Left renal pelvis (tissue), 4 donors: Measurements from ENCODE around the gene CENPL. TPM values are rescaled to one million over a fixed set of nuclear protein-coding genes. Genes with fewer than 3 reads are reported as not detected.
"Not testable (repeated sequence)": the region's sequence is repeated elsewhere in the genome, so short reads cannot be mapped to it uniquely, and the experiment has no call there.

Source experiments
- DNase-seq, 4 donors: peaks; one replicate each; pipeline ENCODE4 v3.0.0-alpha.2; 2013; ENCODE audit warnings: low read depth in 4 of 4, low spot score in 3 of 4
- polyA plus RNA-seq, 4 donors: library from polyadenylated mRNA; unstranded; fragments of 120-200 nt; gene quantifications; one replicate each; pipeline ENCODE4 v1.2.1, GENCODE V29; 2013; ENCODE audit not compliant: insufficient read length in 4 of 4

CENPL gene
- polyA plus RNA-seq, 4 donors, result 10.7 to 14.3 (median 12.1) TPM

DNA sequence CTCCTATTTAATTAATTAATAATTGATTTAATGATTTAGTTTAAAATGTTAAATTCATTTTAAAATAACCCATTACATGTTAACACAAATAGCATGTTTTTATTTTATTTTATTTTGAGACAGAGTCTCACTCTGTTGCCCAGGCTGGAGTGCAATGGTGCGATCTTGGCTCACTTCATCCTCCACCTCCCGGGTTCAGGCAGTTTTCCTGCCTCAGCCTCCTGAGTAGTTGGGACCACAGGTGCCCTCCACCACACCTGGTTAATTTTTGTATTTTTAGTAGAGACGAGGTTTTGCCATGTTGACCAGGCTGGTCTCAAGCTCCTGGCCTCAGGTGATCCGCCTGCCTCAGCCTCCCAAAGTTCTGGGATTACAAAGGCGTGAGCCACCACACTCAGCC lies 34.9 kb upstream of the CENPL start:
- DNase-seq, result not testable (repeated sequence)

DNA sequence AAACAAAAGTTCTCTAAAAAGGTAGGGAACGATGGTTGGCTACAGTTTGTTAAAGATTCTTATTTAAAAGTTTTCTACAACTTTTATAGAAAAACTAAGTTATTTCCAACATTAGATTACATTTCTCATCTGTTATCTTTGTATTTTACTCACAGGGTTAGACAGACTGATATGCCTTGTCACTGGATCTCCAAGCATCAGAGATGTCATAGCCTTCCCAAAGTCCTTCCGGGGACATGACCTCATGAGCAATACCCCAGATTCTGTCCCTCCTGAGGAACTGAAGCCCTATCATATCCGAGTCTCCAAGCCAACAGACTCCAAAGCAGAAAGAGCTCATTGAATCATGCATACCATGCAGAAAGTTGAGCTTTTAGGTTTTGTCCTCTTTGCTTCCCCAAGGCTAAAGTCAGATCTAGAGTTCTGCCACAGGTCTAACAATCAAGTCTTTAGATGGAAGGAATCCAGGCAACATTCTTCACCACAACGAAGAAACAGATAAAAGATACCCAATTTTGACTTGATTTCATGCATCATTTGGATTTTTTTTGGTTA lies 32.8 kb upstream of the CENPL start:
- DNase-seq, result no peak

DNA sequence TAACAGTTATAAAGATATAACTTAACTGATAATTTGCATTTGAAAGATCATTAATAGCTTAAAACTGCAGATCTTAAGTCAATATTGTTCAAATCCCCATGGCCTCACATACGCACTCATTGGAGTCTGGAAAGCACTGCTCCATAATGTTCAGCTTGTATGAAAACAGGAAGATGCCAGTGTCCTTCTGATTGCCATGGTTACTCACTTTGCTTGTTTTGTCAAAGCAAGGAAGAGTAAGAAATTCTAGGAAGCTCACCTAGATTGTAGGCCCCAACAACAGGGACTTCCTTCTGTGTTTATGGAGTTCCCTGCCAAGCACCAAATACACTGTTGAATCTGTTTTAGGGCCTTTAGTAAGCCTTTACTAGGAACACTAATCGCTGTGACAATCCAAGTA lies 32.2 kb upstream of the CENPL start:
- no peak for DNase-seq

DNA sequence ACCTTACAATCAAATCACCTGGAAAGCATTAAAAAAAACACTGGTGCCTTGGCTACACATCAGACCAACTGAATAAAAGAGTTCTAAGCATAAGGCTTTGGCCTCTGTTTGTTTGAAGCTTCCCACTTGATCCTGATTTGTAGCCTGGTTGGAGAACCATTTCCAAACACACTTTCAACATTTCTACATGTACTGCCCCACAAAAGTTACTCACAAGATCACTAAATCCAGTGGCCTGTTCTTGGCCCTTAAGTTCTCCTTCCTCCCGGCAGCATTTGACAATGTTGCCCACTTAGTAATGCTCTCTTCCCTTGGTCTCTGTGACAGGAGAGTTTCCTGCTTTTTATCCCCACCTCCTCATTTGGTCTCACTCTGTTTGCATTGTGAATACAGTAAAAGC lies 31.3 kb upstream of the CENPL start:
- DNase-seq, result no peak

DNA sequence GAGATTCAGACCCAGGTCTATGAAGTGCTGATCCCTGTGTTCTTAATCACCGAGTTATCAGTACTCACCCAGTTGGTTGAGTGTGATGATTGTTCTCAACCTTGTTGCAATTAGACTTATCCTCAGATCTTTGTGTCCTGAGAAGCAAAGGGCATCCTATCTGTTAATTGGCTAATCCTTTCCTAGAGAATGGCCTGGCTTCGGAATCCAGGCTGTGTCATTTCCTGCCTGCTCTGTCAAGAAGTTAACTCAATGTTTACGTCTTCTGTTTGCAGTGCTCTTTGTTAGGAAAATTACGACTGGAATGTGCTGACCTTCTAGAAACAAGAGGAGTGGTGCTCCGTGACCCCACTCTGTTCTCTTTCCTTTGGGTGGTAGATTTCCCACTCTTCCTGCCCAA lies 28.4 kb upstream of the CENPL start:
- DNase-seq, result no peak

DNA sequence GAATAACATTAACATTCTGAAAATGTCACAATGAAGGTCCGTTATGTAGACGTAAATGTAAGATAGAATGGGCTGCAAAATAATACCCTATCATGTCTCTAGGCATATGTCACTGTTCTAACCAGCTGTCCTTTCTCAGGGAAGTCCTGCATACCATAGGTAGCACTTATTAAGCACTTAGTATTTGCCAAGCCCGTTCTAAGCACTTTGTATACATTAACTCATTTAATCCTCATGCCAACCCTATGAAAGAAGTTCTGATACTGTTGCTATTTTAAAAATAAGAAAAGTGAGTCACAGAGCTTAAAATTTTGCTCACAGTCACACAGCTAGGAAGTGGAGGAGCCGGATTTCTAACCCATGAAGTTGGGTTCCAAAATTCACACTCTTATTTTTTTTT lies 27.4 kb upstream of the CENPL start:
- DNase-seq, result no peak

DNA sequence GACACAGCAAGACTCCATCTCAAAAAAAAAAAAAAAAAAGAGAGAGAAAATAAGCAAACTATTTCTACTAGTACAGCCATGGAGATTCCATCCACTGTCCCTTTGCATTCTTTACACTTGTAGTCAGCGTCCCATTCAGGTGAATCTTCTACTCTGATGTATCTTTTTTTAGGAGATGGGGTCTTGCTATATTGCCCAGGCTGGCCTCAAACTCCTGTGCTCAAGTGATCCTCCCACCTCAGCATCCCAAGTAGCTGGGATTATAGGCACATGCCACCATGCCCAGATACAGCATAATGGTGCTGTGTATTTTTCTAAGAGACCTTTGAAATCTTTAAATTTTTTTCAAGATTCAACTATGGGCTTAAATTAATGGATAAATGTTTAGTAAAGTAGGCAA lies 8.1 kb upstream of the CENPL start:
- DNase-seq, result no peak

DNA sequence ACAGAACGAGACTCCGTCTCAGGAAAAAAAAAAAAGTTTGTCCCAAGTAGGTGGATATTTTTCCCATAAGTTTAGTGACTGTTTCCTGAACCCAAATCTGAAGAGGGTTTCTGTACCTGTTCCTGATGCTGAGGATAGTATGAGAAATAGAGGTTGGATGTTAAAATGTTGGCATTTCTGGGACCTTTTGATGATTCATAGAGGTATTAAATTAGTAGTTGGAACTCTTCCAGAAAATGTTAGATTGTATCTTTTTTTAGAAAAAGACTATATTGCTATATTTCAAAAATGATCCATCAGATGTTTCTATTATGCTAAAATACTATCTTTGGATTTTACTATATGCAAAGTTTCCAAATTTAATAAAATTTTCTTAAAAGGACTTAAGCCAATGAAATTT lies 2.9 kb upstream of the CENPL start:
- DNase-seq, result no peak

DNA sequence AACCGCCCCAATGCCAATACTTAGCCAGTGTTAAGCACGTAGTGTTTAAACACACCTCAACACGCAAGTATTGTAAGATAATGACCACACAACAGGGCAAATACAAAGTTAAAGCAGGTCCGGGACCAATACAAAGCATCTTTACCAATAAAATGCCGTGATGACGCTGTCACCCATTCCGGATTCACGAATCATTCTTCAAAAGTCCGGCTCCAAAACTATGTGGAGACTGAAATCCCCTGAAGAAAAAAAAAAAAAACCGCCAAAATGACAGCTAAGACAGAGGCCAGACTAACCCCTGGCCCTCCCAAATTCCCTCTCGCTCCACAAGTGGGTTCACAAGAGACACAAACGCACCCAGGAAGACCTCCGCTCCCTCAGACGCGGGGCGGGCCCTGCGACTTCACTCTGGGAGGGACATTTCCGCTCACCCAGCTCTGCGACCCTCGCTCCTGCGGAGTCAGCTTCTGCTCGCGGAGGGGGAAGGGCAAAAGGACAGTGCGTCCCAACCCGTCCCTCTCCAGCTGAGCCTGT lies 835 bp downstream of the CENPL start:
- no peak for DNase-seq

DNA sequence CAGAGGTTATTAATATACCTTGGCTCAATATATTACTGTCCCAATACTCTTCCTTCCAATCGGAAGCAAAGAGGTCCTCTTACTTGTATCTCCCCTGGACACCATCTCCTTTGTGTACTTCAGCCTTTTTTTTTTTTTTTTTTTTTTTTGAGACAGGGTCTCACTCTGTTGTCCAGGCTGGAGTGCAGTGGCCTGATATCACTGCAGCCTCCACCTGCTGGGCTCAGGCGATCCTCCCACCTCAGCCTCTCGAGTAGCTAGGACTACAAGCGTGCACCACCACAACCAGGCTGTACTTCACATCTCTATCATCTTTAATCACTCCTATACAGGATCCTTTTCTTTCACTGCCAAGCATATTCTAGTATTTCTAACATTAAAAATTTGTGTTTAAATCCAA lies 3.0 kb downstream of the CENPL start:
- DNase-seq, result no peak

DNA sequence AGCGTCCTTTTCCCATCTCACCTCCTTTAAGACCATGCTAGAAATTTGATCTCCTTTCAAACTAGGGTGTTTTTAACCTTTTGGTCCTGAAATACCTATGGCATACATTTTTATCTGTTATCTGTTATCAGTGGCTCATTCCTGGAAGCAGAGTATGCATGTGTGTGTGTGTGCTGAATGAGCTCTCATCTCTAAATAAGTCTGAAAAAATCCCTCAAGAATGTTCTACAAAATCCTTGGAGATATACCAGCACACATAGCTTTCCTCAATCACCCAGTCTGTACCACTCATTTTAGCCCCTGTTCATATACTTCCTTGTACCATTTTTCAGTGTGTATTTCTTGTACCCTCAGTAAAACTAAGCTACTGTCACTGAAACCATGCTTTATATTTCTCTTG lies 6.2 kb downstream of the CENPL start:
- no peak for DNase-seq

DNA sequence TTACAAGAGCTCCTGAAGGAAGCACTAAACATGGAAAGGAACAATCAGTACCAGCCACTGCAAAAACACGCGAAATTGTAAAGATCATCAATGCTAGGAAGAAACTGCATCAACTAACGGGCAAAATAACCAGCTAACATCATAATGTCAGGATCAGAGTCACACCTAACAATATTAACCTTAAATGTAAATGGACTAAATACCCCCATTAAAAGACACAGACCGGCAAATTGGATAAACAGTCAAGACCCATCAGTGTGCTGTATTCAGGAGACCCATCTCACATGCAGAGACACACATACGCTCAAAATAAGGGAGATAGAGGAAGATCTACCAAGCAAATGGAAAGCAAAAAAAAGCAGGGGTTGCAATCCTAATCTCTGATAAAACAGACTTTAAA lies 11.0 kb downstream of the CENPL start:
- not testable (repeated sequence) for DNase-seq

DNA sequence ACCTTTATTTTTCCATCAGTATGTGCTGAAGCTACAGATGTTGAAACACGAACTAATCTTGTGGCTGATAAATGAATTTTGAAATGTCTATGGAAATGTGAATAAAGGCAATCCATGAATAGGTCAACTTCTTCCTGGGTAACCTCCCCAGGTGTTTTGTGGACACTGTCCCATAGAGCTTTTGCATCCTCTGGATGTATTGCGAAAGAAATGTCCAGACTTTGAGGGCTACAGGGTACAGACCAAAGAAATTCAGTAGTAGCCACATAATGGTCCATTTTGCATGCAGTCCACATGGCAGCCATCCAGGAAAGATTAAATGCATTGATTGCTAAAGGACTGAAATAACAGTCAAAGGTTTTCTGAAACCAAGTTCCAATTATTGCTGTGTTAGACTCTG lies 21.7 kb downstream of the CENPL start:
- DNase-seq, result no peak

DNA sequence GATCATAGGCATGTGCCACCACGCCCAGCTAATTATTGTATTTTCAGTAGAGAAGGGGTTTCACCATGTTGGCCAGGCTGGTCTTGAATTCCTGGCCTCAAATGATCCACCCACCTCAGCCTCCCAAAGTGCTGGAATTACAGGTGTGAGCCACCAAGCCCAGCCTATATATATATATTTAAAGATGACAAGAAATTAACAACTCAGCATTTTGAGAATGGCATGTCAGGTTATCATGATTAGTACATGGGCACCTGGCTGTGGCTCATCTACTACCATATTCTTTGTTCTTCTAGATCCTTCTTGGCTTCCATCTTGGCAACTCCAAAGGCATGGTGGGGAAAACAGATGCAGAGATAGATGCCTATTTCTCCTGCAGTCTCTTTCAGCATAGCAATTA lies 24.7 kb downstream of the CENPL start:
- not testable (repeated sequence) for DNase-seq

DNA sequence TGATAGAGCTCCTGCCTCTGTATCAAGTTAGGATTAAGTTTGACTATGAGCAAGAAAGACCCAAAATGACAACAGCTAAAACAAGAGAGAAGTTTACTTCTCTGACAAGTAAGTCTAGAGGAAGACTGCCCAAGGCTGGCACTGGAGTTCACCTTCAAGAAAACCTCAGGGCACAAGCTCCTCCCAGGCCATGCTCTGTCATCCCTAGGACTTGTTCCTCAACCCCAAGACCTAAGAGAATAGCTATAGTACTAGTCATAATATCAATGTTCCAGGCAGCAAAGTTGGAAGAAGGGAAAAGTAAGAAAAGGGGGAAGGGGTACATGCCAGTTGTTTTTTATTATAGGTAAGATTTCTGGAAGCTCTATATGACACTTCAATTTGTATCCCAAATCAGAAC lies 26.6 kb downstream of the CENPL start:
- DNase-seq, result no peak

DNA sequence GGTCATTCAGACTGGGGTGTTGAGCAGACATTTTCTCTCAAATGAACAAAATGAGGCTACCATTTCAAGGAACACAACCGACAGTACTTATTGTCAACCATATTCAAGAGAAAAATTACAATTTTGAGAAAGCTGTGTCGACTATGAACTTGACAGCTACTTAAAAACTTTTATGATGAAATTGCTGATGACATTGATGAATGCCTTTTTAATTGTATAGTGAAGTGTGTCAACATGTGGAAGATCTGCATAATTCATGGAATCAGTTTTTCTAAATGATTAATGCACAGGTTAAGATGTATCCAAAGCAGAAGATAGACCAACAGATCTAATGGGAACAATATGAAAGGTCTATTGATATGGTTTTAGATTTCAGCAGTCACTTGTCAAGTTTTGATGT lies 34.8 kb downstream of the CENPL start:
- no peak for DNase-seq

DNA sequence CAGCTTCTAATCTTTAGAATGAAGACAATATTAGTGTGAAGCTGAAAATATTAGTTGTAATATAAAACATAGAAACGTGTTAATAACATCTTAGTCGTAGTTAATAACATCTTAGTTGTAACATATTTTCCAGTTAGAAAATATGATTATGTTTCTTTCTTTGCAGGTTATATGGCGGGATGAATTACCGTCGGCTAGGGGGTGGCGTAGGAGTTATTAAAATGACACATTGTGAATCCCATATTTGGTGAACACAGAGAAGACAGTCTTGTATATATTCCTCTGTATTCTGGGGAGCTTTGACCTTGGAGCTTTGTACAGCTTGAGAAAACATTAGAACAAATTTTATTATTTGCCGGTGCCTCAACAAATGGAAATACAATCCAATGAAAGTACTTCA lies 39.7 kb downstream of the CENPL start:
- DNase-seq, result no peak

DNA sequence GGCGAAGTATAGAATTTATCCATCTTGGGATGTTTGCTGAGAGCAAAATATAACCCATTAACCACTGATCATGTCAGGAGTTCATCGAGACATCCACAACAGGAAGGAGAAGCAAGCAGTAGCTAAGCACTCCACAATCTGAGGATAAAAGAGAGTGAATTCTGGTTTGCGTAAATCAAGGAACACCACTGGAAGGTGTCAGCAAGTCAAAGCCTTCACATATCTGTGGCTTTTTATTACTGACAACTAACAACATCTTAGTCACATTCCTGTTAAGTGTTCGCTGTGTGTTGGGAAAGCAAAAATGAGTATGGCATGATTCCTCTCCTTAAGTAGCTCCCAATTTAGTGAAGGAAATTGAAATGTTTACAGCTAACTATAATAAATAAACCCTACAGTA lies 44.7 kb downstream of the CENPL start:
- DNase-seq, result no peak

DNA sequence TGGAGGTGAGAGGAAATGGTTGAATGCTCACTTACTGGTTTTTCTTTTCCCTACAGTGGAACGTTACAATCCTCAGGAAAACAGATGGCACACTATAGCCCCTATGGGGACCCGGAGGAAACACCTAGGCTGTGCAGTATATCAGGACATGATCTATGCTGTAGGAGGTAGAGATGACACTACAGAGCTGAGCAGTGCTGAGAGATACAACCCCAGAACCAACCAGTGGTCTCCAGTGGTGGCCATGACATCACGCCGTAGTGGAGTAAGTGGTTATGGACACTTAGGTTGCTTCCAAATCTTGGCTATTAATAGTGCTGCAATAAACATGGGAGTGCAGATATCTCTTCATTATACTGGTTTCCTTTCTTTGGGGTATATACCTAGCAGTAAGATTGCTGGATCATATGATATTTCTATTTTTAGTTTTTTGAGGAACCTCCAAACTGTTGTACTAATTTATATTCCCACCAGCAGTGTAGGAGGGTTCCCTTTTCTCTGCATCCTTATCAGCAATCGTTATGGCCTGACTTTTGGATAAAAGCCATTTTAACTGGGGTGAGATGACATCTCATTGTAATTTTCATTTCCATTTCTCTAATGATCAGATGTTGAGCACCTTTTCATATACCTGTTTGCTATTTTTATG lies 49.0 kb downstream of the CENPL start:
- DNase-seq, result no peak

DNA sequence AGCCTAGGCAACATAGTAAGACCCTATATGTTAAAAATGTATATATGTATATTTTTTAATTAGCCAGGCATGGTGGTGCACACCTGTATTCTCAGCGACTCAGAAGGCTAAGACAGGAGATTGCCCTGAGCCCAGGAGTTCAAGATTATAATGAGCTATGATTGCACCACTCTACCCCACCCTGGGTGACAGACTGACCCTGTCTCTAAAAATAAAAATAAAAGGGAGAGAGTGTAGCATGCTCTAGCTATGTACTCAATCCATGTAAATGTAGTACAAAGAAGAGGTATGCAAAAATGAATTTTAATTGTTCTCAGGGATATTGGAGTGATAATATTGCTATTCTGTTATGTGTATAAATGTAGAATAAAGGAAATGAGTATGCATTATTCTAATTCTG lies 53.1 kb downstream of the CENPL start:
- DNase-seq, result no peak

DNA sequence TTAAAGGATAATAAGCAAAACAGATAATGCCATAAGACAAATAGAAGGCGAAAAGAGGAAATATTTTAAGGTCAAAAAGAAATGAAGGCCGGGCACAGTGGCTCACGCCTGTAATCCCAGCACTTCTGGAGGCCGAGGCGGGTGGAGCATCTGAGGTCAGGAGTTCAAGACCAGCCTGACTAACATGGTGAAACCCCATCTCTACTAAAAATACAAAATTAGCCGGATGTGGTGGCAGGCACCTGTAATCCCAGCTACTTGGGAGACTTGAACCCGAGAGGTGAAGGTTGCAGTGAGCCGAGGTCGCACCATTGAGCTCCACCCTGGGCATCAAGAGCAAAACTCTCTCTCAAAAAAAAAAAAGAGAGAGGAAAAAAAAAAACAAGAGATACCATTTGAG lies 54.4 kb downstream of the CENPL start:
- not testable (repeated sequence) for DNase-seq

DNA sequence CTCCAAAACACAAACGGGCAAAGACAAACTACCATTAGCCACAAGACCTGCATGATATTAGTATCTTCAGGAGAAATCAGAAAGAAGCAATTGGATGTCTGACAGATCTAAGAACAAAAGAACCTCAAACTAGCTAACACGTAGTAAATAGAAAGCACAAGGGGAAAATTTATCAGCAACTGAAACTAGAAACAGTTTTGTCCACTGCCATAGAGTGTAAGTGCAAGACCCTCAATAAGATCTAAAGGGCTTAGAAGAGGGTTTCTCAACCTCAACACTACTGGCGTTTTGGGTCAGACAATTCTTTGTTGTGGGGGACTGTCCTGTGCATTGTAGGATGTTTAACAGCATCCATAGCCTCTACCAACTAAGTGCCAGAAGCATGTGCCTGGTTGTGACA lies 55.9 kb downstream of the CENPL start:
- no peak for DNase-seq

DNA sequence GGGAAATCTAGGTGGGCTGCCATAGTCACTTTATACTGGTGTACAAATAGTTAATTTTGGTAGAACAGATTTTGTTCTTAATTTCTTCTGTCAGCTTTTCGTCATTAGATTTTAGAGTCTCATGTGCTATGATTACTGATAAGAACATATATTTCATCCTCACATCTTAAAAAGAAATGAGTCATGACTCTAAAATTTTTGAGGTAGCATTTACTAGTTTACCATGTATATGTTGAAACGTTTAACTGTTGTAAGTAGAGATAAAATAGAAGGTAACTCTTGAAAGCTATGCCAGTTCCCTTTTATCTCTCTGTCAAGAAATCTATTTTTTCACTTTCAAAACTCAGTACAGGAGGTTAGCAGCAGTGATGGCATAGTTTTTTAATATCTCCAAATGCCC lies 56.5 kb downstream of the CENPL start:
- no peak for DNase-seq
